Measurements from ENCODE around the gene RGS3.

RGS3 gene

DNA sequence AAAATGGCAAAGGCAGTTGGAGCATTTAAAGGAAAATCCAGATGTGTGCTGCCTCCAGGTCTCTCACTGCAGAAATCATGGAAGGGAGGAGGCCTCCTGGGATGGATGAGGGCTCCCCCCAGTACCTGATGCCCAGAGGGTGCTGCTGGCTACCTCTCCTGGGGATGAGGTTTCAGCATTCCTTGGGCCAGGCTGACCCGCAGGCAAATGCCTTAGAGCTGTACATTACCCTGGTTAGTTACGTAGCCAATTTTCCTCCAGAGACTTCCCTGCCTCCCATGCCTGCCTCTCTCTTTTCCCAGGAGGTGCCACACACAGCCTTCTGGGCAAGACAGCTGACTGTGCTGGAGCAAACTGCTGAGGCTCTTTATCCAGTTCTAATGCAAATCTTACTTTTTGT lies 65.3 kb downstream of the RGS3 start:
- Histone ChIP-seq H3K4me3 (no peak overlapping the region), H3K27me3 (no peaks in the 10 kb centered on the region), H3K4me1 (peaks cover 0 to 56% (median 35%) of the 10 kb centered on the region in 4 donors), H3K9me3 (no peaks in the 10 kb centered on the region), H3K36me3 (peaks cover 9 to 25% (median 15%) of the 10 kb centered on the region in 3 donors), H3K27ac (no peak overlapping the region)
- intact Hi-C loops (cut with DNase I; ENCODE audit: low total_unique reads), result no loop called here
- TF ChIP-seq, protein P1, sequence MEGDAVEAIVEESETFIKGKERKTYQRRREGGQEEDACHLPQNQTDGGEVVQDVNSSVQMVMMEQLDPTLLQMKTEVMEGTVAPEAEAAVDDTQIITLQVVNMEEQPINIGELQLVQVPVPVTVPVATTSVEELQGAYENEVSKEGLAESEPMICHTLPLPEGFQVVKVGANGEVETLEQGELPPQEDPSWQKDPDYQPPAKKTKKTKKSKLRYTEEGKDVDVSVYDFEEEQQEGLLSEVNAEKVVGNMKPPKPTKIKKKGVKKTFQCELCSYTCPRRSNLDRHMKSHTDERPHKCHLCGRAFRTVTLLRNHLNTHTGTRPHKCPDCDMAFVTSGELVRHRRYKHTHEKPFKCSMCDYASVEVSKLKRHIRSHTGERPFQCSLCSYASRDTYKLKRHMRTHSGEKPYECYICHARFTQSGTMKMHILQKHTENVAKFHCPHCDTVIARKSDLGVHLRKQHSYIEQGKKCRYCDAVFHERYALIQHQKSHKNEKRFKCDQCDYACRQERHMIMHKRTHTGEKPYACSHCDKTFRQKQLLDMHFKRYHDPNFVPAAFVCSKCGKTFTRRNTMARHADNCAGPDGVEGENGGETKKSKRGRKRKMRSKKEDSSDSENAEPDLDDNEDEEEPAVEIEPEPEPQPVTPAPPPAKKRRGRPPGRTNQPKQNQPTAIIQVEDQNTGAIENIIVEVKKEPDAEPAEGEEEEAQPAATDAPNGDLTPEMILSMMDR (IDR thresholded peaks at IDR 0.05), result no peak
- DNase-seq, result no peak

DNA sequence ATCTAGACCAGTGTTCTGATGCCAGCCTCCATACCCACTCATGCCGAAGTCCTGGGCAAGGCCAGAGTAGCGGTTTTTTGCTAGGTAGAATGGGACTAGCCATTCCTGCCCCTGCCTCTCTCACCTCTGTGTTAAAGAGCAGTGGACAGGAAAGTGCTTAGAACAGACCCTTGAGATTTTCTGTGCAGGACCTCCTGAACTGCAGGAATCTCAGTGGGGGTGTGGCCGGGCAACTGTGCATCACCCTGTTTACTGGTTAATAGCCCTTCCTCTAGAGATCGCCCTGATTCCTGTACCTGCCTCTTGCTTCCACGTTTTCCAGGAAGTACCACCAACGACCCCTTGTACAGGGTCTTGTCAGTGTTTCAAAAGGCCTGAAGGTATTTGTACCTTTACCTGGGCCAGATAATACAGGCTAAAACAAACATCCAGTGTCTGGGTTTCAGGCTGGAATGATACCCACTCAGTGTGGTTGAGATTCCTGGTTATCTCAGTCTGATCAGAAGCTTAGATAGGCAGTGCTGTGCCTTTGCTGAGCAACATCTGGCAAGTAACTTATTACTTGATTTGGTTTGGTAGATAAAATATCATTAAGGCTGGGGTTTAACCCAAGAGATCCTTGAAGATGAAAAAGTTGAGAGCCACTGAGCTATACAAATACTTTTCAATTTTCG lies 65.9 kb downstream of the RGS3 start:
- H3K36me3 ChIP-seq, result peaks cover 9 to 25% (median 15%) of the 10 kb centered on the region in 3 donors
- no peak overlapping the region for H3K27ac ChIP-seq
- H3K27me3 ChIP-seq, result no peaks in the 10 kb centered on the region
- H3K4me1 ChIP-seq, result peaks cover 0 to 56% (median 32%) of the 10 kb centered on the region in 4 donors
- no peak overlapping the region for H3K4me3 ChIP-seq
- TF ChIP-seq, protein P1 (IDR thresholded peaks at IDR 0.05), result no peak
- no peaks in the 10 kb centered on the region for H3K9me3 ChIP-seq
- DNase-seq, result no peak
- intact Hi-C loops (cut with DNase I; ENCODE audit: low total_unique reads), result no loop called here

DNA sequence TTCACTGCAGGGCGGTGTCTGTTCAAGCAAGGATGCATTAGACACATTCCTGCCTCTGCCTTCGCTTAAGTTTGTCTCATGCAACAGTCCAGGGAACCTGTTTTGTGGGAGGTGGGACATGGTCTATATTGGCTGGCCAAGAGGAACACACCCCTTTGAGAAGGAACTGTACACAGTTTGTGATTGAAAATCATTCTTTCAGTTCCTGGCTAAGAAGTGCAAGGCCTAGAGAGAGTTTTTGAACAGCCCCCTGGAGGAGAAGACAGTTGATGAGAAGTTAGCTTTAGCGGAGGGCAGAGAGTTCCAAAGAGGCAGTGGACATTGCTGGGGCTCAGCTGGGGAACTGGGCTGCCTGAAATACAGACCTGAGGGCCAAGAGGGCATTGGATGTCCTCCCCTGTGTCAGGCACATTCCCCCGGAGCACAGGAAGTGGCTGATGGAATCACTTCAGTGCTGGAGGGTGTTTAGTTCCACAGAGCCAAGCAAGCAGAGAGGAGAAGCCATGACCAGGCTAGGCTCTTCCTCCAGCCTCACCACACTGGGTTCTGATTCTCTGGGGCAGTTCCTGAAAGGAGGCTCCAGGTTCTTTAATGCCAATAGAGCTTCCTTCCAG lies 66.6 kb downstream of the RGS3 start:
- no peaks in the 10 kb centered on the region for H3K9me3 ChIP-seq
- intact Hi-C loops (cut with DNase I; ENCODE audit: low total_unique reads), result no loop called here

DNA sequence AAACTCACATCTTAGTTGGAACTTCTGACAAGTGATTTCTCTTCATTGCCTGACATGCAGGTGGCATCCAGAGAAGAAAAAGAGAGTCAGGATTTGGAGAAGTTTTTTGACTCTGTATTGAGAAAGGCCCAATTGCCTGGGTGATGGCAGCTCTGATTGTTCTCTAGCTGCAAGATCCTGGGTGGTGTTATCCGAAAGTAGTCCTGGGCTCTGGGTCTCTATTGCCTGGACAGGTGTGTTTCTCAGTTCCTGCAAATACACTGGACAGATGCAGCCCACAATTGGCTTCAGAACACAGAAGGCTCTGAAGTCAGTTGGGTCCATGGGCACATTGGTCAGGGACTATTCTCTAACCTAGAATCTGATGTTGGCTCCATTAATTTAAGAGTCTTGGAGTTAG lies 67.4 kb downstream of the RGS3 start:
- no peaks in the 10 kb centered on the region for H3K9me3 ChIP-seq
- no peak overlapping the region for H3K27ac ChIP-seq
- no peak for DNase-seq
- TF ChIP-seq, protein P1 (IDR thresholded peaks at IDR 0.05), result no peak
- peaks cover 9 to 25% (median 15%) of the 10 kb centered on the region in 3 donors for H3K36me3 ChIP-seq
- H3K4me3 ChIP-seq, result no peak overlapping the region
- peaks cover 0 to 53% (median 27%) of the 10 kb centered on the region in 4 donors for H3K4me1 ChIP-seq
- H3K27me3 ChIP-seq, result no peaks in the 10 kb centered on the region
- intact Hi-C loops (cut with DNase I; ENCODE audit: low total_unique reads), result no loop called here

More for the DNA sequence above, 66.6 kb downstream of the RGS3 start:
- Histone ChIP-seq H3K4me3 (no peak overlapping the region), H3K27me3 (no peaks in the 10 kb centered on the region), H3K4me1 (peaks cover 0 to 53% (median 27%) of the 10 kb centered on the region in 4 donors), H3K36me3 (peaks cover 9 to 25% (median 15%) of the 10 kb centered on the region in 3 donors), H3K27ac (no peak overlapping the region)
- peak in 1 of 2 donors; percentile 40 for DNase-seq
- TF ChIP-seq, protein P1 (IDR thresholded peaks at IDR 0.05), result no peak

DNA sequence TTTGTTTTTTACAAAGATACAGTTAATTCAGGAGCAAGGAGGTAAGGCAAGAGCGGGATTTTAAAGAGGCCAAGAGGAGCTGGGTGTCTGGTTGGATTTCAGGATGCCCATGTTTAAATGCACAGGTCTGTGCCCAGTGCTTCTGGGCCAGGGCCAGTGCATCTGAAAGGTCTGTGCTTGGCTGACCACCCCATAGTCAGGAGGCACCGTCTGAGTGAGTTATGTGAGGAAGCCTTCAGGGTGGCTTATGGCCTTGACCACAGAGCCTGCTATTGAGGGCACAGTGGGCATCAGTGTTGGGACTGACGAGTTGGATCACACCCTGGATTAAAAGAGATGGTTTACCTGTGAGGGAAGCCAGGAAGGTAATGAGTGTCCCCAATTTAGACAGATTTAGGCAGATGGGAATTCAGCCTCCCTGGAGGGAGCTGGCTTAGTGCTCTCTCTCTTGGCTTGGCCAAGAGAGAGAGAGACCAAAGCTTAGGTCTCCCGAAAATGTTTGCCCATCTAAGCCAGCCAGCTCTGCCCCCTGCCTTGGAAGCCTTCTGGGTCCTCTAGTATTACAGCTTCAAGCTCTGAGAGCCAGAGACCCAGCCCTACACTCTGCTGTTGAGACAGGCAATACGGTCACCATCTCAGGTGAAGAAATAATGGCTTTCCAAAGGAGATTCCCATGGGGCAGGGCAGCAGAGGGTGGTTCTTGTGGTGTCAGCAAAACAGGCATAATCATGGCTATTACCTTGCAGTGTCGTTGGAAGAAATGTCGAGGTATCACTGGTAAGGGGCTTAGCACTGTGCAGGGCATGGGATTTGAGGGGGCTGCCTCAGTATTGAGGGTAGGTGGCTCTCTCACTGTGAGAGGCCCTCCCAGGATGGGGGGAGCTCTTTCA lies 68.6 kb downstream of the RGS3 start:
- Histone ChIP-seq H3K4me3 (no peak overlapping the region), H3K9me3 (no peaks in the 10 kb centered on the region), H3K36me3 (peaks cover 9 to 25% (median 15%) of the 10 kb centered on the region in 3 donors), H3K27ac (peak overlapping the region in 1 of 2 donors; percentile 73), H3K27me3 (no peaks in the 10 kb centered on the region), H3K4me1 (peaks cover 0 to 53% (median 30%) of the 10 kb centered on the region in 4 donors)
- intact Hi-C loops (cut with DNase I; ENCODE audit: low total_unique reads), result no loop called here
- DNase-seq, result peak in 1 of 2 donors; percentile 39
- TF ChIP-seq, protein P1 (IDR thresholded peaks at IDR 0.05), result no peak

Measured in tibial artery (tissue), 4 donors.